ENCODE measurements around the gene CCR1.

GRCh38 chr3:46192939-46193338 lies 15.2 kb downstream of the CCR1 start:
- TF ChIP-seq CTCF (IDR thresholded peaks at IDR 0.05; ENCODE audit: poor library complexity, severe bottlenecking) (no peak), EP300 (conservative IDR thresholded peaks at IDR 0.05; ENCODE audit: poor library complexity, severe bottlenecking) (no peak), MXI1 (conservative IDR thresholded peaks at IDR 0.05; ENCODE audit: poor library complexity, severe bottlenecking) (no peak), RAD21 (conservative IDR thresholded peaks at IDR 0.05) (no peak), POLR2AphosphoS5 (IDR thresholded peaks at IDR 0.05) (no peak), EZH2 (IDR thresholded peaks at IDR 0.05; ENCODE audit: borderline replicate concordance, insufficient read depth, low read length, poor library complexity, severe bottlenecking) (no peak)
